Cardiac fibroblast (primary cell): ENCODE measurements around the gene RASGRF1.
"Not testable (repeated sequence)": the region's sequence is repeated elsewhere in the genome, so short reads cannot be mapped to it uniquely, and the experiment has no call there.

Experiments
- DNase-seq, 2 donors: peaks; one replicate each; pipeline versions ENCODE4 v3.0.0 to v3.0.0-alpha.2; 2010; ENCODE audit warnings: low read depth in 2 of 2
- H3K4me3 ChIP-seq, 2 donors: replicated peaks in 1 of 2; 1 replicate in 1 of 2; 2 replicates in 1 of 2; pipeline ENCODE4 v1.5.1; 2011; ENCODE audit warnings: low read depth in 2 of 2, low read length in 2 of 2, mild to moderate bottlenecking in 2 of 2, moderate library complexity in 1 of 2
- CTCF ChIP-seq: IDR thresholded peaks from one replicate; pipeline ENCODE4 v1.5.1; 2011; ENCODE audit warnings: low read depth, mild to moderate bottlenecking, low read length, inconsistent platforms

Gene RASGRF1

GRCh38 chr15:79028411-79028964, 62.1 kb downstream of the RASGRF1 start:
- peak; percentile 88 for TF ChIP-seq CTCF
- DNase-seq: peak; percentile 41 to 53
- H3K4me3 ChIP-seq: no peak overlapping the region

DNA sequence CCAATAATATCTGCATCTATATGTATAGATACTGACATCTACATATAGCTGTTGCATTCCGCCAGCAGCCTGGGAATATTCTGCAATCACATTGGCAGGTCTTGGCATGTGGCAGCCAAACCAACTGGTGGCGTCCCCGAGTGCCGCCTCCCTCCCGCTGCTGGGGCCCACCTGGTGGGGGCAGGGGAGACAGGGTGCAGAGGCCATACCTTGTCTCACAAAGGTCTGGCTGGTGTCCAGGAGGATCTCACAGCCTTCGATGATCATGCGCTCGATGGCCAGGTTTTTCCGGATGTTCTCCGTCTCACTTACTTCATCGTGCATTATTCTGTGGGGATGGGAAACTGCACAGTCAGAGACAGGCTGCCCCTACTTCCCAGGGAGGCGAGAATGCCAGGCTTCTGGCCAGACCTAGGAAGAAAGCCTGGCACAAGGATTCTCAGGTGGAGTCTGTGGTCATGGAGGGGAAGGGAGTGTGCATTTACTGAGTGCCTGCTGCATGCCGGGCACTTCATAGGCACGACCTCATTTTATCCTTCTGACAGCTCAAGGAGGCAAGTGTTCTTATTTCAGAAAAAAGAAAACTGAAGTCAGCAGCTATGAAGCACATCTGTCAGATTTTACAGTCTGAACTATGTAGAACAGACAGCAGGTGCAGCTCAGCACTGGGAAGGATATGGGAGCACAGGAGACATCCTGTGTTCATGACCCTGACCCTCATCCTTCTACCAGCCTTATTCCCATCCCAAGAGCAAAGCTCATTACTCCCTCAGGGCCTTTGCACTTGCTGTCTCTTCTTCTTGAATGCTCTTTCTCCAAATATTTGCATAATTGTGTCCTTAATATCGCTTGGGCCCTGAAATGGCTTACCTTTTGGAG, 62.8 kb downstream of the RASGRF1 start:
- no peak overlapping the region for H3K4me3 ChIP-seq
- no peak for DNase-seq
- TF ChIP-seq CTCF: no peak

DNA sequence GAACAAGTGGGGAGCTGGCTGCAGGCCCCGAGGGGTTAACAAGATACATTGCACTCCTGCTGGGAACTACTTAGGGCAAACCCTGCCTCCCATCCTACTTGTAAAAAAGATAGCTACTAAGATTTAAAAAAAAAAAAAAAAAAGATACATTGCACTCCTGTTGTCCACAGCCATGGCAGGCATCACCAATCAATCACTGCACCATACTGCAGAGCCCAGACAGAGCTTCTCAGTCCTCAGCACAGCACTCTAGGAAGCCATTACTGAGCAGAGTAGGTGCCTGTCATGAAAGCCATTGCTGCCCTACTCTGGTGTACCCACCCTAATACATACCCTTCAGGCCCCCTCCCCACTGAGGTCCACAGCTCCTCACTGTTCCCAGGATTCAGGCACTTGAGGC, 64.8 kb downstream of the RASGRF1 start:
- no peak overlapping the region for H3K4me3 ChIP-seq
- no peak for DNase-seq
- TF ChIP-seq CTCF: no peak

DNA sequence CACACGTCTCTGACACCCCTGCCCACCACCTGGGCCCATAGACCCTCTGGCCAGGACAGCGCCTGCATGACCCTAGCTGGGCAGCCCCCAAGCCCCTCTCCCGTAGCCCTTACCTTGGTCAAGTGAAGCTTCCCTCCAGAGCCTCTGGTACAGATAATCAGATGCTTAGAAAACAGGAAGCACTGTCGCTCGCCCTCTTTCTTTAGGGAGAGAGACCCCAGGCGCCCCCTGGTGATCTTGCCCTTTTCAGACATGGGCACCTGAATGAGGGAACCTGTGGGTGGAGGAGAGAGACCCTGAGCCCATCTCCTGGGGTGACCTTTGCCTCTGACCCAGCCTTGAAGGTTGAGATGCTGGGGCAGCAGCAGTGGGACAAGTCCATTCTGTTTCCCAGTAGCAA, 65.4 kb downstream of the RASGRF1 start:
- TF ChIP-seq CTCF: no peak
- no peak for DNase-seq
- H3K4me3 ChIP-seq: no peak overlapping the region

DNA sequence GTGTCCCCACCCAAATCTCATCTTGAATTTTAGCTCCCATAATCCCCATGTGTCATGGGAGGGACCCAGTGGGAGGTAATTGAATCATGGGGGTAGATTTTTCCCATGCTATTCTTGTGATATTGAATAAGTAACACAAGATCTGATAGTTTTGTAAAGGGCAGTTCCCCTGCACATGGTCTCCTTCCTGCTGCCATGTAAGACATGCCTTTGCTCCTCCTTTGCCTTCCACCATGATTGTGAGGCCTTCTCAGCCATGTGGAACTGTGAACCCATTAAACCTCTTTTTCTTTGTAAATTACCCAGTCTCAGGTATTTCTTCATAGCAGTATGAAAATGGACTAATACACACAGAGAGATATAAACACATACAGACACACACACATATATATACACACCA, 66.1 kb downstream of the RASGRF1 start:
- H3K4me3 ChIP-seq, DNase-seq: not testable (repeated sequence)

- TF ChIP-seq CTCF: no peak
- H3K4me3 ChIP-seq: no peak overlapping the region
- DNase-seq: no peak
These were observed 66.7 kb downstream of the RASGRF1 start for GRCh38 chr15:79023918-79024317.

GRCh38 chr15:79023546-79023890, 67.1 kb downstream of the RASGRF1 start:
- no peak for TF ChIP-seq CTCF
- DNase-seq: no peak
- no peak overlapping the region for H3K4me3 ChIP-seq
